ENCODE results near the gene FIZ1.

The FIZ1 gene

GRCh38 chr19:55606471-55606787, 7.1 kb upstream of the FIZ1 start (continued):
- TF ChIP-seq, protein P1, sequence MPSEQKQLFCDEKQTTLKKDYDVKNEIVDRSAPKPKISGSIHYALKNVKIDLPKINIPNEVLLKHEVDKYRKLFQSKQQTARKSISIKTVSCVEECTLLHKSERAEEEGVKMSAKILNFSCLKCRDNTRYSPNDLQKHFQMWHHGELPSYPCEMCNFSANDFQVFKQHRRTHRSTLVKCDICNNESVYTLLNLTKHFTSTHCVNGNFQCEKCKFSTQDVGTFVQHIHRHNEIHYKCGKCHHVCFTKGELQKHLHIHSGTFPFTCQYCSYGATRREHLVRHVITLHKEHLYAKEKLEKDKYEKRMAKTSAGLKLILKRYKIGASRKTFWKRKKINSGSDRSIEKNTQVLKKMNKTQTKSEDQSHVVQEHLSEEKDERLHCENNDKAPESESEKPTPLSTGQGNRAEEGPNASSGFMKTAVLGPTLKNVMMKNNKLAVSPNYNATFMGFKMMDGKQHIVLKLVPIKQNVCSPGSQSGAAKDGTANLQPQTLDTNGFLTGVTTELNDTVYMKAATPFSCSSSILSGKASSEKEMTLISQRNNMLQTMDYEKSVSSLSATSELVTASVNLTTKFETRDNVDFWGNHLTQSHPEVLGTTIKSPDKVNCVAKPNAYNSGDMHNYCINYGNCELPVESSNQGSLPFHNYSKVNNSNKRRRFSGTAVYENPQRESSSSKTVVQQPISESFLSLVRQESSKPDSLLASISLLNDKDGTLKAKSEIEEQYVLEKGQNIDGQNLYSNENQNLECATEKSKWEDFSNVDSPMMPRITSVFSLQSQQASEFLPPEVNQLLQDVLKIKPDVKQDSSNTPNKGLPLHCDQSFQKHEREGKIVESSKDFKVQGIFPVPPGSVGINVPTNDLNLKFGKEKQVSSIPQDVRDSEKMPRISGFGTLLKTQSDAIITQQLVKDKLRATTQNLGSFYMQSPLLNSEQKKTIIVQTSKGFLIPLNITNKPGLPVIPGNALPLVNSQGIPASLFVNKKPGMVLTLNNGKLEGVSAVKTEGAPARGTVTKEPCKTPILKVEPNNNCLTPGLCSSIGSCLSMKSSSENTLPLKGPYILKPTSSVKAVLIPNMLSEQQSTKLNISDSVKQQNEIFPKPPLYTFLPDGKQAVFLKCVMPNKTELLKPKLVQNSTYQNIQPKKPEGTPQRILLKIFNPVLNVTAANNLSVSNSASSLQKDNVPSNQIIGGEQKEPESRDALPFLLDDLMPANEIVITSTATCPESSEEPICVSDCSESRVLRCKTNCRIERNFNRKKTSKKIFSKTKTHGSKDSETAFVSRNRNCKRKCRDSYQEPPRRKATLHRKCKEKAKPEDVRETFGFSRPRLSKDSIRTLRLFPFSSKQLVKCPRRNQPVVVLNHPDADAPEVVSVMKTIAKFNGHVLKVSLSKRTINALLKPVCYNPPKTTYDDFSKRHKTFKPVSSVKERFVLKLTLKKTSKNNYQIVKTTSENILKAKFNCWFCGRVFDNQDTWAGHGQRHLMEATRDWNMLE (tag by site-specific recombination; conservative IDR thresholded peaks at IDR 0.05; ENCODE audit: low read depth), result no peak
- TF ChIP-seq SCRT2 (tag by site-specific recombination; IDR thresholded peaks at IDR 0.05) (peak; percentile 93), ZBTB1 (tag by site-specific recombination; IDR thresholded peaks at IDR 0.05) (no peak), ZBTB7A (tag by site-specific recombination; IDR thresholded peaks at IDR 0.05; ENCODE audit: low read depth) (no peak), ZNF660 (tag by site-specific recombination; IDR thresholded peaks at IDR 0.05) (no peak), ZSCAN30 (tag by site-specific recombination; IDR thresholded peaks at IDR 0.05) (no peak), ZNF2 (tag by site-specific recombination; IDR thresholded peaks at IDR 0.05) (no peak; the same call in 1 of the 2 replicates), INSM2 (tag by site-specific recombination; IDR thresholded peaks at IDR 0.05) (no peak), PRDM4 (tag by site-specific recombination; IDR thresholded peaks at IDR 0.05) (no peak), ZNF394 (tag by site-specific recombination; IDR thresholded peaks at IDR 0.05; ENCODE audit: borderline replicate concordance) (0 out of 2 replicates have a peak, but pooled peaks have one; percentile 1), ZNF530 (tag by site-specific recombination; IDR thresholded peaks at IDR 0.05; ENCODE audit: low read depth) (no peak), SETDB1 (IDR thresholded peaks at IDR 0.05; ENCODE audit: insufficient read length, low read length) (no peak), TCF7L2 (IDR thresholded peaks at IDR 0.05; ENCODE audit: borderline replicate concordance, low read depth, low read length) (no peak), ZNF521 (tag by site-specific recombination; IDR thresholded peaks at IDR 0.05) (no peak), ZNF169 (tag by site-specific recombination; IDR thresholded peaks at IDR 0.05) (no peak), ZNF610 (tag by site-specific recombination; IDR thresholded peaks at IDR 0.05; ENCODE audit: borderline replicate concordance) (no peak), HIC1 (tag by site-specific recombination; IDR thresholded peaks at IDR 0.05) (0 out of 2 replicates have a peak, but pooled peaks have one; percentile 1), ZNF544 (tag by site-specific recombination; IDR thresholded peaks at IDR 0.05) (no peak), ZNF16 (tag by site-specific recombination; IDR thresholded peaks at IDR 0.05; ENCODE audit: low read depth) (no peak), ZNF354C (tag by site-specific recombination; IDR thresholded peaks at IDR 0.05; ENCODE audit: borderline replicate concordance, low read depth) (no peak), SCRT1 (tag by site-specific recombination; IDR thresholded peaks at IDR 0.05; ENCODE audit: borderline replicate concordance) (peak; percentile 79), ZNF404 (tag by site-specific recombination; IDR thresholded peaks at IDR 0.05) (no peak), REPIN1 (tag by site-specific recombination; IDR thresholded peaks at IDR 0.05; ENCODE audit: low read depth) (no peak), ZNF362 (tag by site-specific recombination; IDR thresholded peaks at IDR 0.05) (no peak), ZBTB20 (tag by site-specific recombination; IDR thresholded peaks at IDR 0.05) (0 out of 2 replicates have a peak, but pooled peaks have one; percentile 5)
- TF ChIP-seq, protein P2, sequence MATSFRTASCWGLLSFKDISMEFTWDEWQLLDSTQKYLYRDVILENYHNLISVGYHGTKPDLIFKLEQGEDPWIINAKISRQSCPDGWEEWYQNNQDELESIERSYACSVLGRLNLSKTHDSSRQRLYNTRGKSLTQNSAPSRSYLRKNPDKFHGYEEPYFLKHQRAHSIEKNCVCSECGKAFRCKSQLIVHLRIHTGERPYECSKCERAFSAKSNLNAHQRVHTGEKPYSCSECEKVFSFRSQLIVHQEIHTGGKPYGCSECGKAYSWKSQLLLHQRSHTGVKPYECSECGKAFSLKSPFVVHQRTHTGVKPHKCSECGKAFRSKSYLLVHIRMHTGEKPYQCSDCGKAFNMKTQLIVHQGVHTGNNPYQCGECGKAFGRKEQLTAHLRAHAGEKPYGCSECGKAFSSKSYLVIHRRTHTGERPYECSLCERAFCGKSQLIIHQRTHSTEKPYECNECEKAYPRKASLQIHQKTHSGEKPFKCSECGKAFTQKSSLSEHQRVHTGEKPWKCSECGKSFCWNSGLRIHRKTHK (tag by site-specific recombination; IDR thresholded peaks at IDR 0.05), result no peak

Data from HEK293 (cell line).